ENCODE data around the gene PHRF1. TPM values are rescaled to one million over a fixed set of nuclear protein-coding genes. Genes with fewer than 3 reads are reported as not detected.

Gene PHRF1
- total RNA-seq, 1 experiment from 2014 or later, result 45.5 TPM

DNA sequence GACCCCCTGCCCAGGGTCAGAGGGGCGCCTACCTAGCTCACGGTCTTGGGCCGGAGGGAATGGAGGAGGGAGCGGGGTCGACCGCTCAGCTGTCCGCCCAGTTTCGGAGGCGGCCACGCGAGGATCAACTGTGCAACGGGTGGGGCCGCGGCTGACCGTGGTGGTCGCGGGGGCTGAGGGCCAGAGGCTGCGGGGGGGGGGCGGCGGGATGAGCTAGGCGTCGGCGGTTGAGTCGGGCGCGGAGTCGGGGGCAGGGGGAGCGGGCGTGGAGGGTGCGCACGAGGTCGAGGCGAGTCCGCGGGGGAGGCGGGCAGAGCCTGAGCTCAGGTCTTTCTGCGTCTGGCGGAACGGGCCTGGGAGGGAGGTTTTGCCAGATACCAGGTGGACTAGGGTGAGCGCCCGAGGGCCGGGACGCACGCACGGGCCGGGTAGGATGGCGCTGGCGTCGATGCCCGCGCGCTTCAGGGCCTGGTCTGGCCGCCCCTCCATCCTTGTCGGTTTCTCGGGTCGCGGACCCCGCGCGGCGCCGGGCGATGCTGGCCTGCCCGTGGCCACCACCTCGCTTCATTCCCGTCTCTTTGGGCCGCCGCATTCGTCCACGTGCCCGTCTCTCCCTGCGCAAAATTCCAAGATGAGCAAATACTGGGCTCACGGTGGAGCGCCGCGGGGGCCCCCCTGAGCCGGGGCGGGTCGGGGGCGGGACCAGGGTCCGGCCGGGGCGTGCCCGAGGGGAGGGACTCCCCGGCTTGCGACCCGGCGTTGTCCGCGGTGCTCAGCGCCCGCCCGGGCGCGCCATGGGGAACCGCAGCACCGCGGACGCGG lies 60.5 kb downstream of the PHRF1 start, which contains the start of gene DRD4 (continued):
- TF ChIP-seq, protein P1, sequence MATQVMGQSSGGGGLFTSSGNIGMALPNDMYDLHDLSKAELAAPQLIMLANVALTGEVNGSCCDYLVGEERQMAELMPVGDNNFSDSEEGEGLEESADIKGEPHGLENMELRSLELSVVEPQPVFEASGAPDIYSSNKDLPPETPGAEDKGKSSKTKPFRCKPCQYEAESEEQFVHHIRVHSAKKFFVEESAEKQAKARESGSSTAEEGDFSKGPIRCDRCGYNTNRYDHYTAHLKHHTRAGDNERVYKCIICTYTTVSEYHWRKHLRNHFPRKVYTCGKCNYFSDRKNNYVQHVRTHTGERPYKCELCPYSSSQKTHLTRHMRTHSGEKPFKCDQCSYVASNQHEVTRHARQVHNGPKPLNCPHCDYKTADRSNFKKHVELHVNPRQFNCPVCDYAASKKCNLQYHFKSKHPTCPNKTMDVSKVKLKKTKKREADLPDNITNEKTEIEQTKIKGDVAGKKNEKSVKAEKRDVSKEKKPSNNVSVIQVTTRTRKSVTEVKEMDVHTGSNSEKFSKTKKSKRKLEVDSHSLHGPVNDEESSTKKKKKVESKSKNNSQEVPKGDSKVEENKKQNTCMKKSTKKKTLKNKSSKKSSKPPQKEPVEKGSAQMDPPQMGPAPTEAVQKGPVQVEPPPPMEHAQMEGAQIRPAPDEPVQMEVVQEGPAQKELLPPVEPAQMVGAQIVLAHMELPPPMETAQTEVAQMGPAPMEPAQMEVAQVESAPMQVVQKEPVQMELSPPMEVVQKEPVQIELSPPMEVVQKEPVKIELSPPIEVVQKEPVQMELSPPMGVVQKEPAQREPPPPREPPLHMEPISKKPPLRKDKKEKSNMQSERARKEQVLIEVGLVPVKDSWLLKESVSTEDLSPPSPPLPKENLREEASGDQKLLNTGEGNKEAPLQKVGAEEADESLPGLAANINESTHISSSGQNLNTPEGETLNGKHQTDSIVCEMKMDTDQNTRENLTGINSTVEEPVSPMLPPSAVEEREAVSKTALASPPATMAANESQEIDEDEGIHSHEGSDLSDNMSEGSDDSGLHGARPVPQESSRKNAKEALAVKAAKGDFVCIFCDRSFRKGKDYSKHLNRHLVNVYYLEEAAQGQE (IDR thresholded peaks at IDR 0.05; ENCODE audit: low read depth), result no peak
- no peak for TF ChIP-seq EZH2phosphoT487 (IDR thresholded peaks at IDR 0.05; ENCODE audit: borderline replicate concordance)
- TF ChIP-seq TCF7L2 (IDR thresholded peaks at IDR 0.05; ENCODE audit: borderline replicate concordance, extremely low read depth, insufficient read depth, insufficient read length), result no peak
- TF ChIP-seq ZNF274 (IDR thresholded peaks at IDR 0.05; ENCODE audit: low read depth, low read length), result no peak
- no peak for TF ChIP-seq CBX3 (IDR thresholded peaks at IDR 0.05; ENCODE audit: low read depth)

DNA sequence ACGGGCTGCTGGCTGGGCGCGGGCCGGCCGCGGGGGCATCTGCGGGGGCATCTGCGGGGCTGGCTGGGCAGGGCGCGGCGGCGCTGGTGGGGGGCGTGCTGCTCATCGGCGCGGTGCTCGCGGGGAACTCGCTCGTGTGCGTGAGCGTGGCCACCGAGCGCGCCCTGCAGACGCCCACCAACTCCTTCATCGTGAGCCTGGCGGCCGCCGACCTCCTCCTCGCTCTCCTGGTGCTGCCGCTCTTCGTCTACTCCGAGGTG lies 61.0 kb downstream of the PHRF1 start:
- POLR2A ChIA-PET, result no interaction called here
- no peak overlapping the region for H3K27ac ChIP-seq (ENCODE audit: low read depth, low read length)
- CTCF ChIA-PET, result no interaction called here
- no peaks in the 10 kb centered on the region for H3K9me3 ChIP-seq (ENCODE audit: control insufficient read depth in 1 of 2, insufficient read depth in 1 of 2, low read depth in 1 of 2, low read length in 2 of 2)
- no peak overlapping the region for H3K9ac ChIP-seq (ENCODE audit: low read length)
- RAD21 ChIA-PET (ENCODE audit: low non-redundant PET in 1 of 2, low total read pairs in 2 of 2, uncharacterized antibody in 2 of 2, unreplicated experiment in 2 of 2), result no interaction called here
- H3K4me1 ChIP-seq (ENCODE audit: control insufficient read depth in 1 of 2, insufficient read depth in 2 of 2, low read length in 2 of 2), result no peaks in the 10 kb centered on the region
- H3K27me3 ChIP-seq (ENCODE audit: insufficient read depth, low read length), result no peaks in the 10 kb centered on the region
- DNase-seq (ENCODE audit: low read depth, low spot score), result no peak
- H2AFZ ChIP-seq (ENCODE audit: low read depth, low read length, poor library complexity, severe bottlenecking), result no peak overlapping the region
- no peak overlapping the region for H3K4me3 ChIP-seq (replicated peaks in 1 of 2; ENCODE audit: low read depth in 1 of 2, low read length in 2 of 2)
- no peaks in the 10 kb centered on the region for H3K79me2 ChIP-seq (ENCODE audit: insufficient read depth, low read length)
- H3K4me2 ChIP-seq (ENCODE audit: low read length), result no peak overlapping the region
- BruUV-seq (replicated peaks), result no TSS peak
- no peaks in the 10 kb centered on the region; a peak in 1 of 4 replicates for H3K36me3 ChIP-seq (ENCODE audit: control insufficient read depth in 1 of 2, insufficient read depth in 2 of 2, low read length in 2 of 2)
- H3K9me2 ChIP-seq (ENCODE audit: insufficient read depth), result no peaks in the 10 kb centered on the region
- no peak for ATAC-seq
- intact Hi-C loops (cut with micrococcal nuclease), result no loop called here
- H4K20me1 ChIP-seq (ENCODE audit: insufficient read depth), result no peaks in the 10 kb centered on the region
- TF ChIP-seq CBX3 (IDR thresholded peaks at IDR 0.05; ENCODE audit: low read depth), result no peak
- no peak for TF ChIP-seq SP1 (IDR thresholded peaks at IDR 0.05; ENCODE audit: low read depth)
- TF ChIP-seq, protein P2, sequence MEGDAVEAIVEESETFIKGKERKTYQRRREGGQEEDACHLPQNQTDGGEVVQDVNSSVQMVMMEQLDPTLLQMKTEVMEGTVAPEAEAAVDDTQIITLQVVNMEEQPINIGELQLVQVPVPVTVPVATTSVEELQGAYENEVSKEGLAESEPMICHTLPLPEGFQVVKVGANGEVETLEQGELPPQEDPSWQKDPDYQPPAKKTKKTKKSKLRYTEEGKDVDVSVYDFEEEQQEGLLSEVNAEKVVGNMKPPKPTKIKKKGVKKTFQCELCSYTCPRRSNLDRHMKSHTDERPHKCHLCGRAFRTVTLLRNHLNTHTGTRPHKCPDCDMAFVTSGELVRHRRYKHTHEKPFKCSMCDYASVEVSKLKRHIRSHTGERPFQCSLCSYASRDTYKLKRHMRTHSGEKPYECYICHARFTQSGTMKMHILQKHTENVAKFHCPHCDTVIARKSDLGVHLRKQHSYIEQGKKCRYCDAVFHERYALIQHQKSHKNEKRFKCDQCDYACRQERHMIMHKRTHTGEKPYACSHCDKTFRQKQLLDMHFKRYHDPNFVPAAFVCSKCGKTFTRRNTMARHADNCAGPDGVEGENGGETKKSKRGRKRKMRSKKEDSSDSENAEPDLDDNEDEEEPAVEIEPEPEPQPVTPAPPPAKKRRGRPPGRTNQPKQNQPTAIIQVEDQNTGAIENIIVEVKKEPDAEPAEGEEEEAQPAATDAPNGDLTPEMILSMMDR (IDR thresholded peaks at IDR 0.05 in 2 of 3, conservative IDR thresholded peaks at IDR 0.05 in 1 of 3; ENCODE audit: borderline replicate concordance in 1 of 3, insufficient read depth in 1 of 3, low read depth in 2 of 3, low read length in 2 of 3), result no peak
- TF ChIP-seq EZH2phosphoT487 (IDR thresholded peaks at IDR 0.05; ENCODE audit: borderline replicate concordance), result no peak
- no peak for TF ChIP-seq ZNF274 (IDR thresholded peaks at IDR 0.05; ENCODE audit: low read depth, low read length)
- TF ChIP-seq POLR2A (IDR thresholded peaks at IDR 0.05; ENCODE audit: borderline replicate concordance, extremely low read depth, insufficient read depth, insufficient read length), result no peak
- TF ChIP-seq, protein P3, sequence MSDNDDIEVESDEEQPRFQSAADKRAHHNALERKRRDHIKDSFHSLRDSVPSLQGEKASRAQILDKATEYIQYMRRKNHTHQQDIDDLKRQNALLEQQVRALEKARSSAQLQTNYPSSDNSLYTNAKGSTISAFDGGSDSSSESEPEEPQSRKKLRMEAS (IDR thresholded peaks at IDR 0.05), result no peak
- TF ChIP-seq, protein P1 (IDR thresholded peaks at IDR 0.05; ENCODE audit: low read depth), result no peak
- no peak for TF ChIP-seq POLR2AphosphoS5 (IDR thresholded peaks at IDR 0.05; ENCODE audit: low read depth, low read length)
- no peak for TF ChIP-seq SRF (IDR thresholded peaks at IDR 0.05; ENCODE audit: low read depth)
- no peak for TF ChIP-seq EZH2 (IDR thresholded peaks at IDR 0.05)
- TF ChIP-seq SIN3A (IDR thresholded peaks at IDR 0.05; ENCODE audit: low read depth), result no peak
- no peak for TF ChIP-seq TCF7L2 (IDR thresholded peaks at IDR 0.05; ENCODE audit: borderline replicate concordance, extremely low read depth, insufficient read depth, insufficient read length)
- no peak for TF ChIP-seq ELF1 (IDR thresholded peaks at IDR 0.05; ENCODE audit: borderline replicate concordance, low read depth)
- TF ChIP-seq CEBPB (IDR thresholded peaks at IDR 0.05; ENCODE audit: low read depth), result no peak

Measured in HCT116 (cell line).